ENCODE data around the gene AMBP.

Gene AMBP

DNA sequence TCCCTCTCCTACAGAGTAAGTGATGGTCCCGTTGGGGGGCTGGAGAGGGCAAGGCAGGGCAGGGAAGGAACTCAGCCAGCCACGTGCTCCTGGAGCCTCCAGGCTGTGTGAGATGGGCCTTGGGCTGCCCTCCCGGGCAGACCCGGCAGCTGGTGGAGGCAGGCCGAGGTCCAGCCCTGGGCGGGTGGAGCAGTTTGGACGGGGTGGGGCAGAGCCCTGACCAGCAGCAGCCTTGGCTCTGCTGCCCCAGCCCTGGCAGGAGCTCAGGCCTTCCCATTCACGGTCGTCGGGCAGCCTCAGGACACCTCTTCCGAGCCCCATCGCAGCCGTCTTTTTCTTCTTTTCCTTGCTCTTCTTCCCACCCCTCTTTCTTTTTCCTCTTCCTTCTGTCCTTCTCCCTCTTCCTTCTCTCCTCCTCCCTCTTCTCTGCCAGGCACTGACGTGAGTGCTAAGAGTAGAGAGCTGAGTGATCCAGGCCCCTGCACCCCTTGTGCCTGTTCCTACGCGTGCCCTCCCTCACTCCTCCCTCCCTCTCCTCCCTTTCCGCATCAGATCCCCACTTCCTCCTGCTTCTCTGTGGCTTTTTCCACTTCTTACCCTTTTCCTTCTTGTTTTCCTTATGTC is 42.8 kb downstream of the AMBP start:
- TF ChIP-seq POLR2A (IDR thresholded peaks at IDR 0.05; ENCODE audit: low read depth, low read length), result no peak
- no peak for DNase-seq (ENCODE audit: insufficient read length, low spot score)
- no peak for FAIRE-seq

DNA sequence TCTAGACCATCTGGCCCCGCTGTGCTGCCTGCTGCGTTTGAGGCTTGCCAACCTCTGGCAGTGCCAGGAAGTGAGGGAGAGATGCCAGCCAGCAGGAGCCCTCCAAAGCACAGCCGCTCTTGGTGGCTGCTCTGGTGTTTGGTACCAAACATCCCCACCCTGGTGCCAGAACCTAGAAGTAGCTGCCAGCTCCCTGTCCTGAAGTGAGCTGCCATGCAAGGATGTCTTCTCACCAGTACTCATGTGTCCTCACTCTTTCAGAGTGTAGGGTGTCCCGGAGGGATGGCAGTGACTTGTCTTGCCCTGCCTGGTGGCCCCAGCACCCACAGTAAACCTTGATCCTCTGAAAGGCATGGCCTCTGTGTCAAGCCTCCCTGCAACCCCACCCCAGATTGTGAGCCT is 43.4 kb downstream of the AMBP start:
- DNase-seq (ENCODE audit: insufficient read length, low spot score), result no peak
- no peak for FAIRE-seq
- no peak for TF ChIP-seq POLR2A (IDR thresholded peaks at IDR 0.05; ENCODE audit: low read depth, low read length)

DNA sequence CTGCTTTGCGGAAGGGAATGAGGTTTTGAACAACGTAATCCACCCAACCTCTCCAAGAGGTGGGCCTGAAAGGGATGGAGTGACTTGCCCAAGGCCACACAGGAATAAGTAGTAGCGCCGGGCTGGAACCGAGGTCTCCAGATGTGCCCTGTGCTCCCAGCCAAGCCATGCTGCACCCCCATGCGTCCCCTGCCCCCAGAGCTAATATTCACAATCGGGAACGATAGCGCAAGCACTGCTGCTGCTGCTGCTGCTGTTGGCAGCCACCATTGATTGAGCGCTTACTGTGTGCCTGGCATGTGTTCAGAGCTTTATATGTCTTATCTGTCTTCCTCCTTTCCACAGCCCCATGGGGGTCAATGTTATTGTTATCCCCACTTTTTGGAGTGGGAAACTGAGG is 43.9 kb downstream of the AMBP start:
- no peak for DNase-seq (ENCODE audit: insufficient read length, low spot score)
- TF ChIP-seq POLR2A (IDR thresholded peaks at IDR 0.05; ENCODE audit: low read depth, low read length), result no peak
- FAIRE-seq, result no peak

DNA sequence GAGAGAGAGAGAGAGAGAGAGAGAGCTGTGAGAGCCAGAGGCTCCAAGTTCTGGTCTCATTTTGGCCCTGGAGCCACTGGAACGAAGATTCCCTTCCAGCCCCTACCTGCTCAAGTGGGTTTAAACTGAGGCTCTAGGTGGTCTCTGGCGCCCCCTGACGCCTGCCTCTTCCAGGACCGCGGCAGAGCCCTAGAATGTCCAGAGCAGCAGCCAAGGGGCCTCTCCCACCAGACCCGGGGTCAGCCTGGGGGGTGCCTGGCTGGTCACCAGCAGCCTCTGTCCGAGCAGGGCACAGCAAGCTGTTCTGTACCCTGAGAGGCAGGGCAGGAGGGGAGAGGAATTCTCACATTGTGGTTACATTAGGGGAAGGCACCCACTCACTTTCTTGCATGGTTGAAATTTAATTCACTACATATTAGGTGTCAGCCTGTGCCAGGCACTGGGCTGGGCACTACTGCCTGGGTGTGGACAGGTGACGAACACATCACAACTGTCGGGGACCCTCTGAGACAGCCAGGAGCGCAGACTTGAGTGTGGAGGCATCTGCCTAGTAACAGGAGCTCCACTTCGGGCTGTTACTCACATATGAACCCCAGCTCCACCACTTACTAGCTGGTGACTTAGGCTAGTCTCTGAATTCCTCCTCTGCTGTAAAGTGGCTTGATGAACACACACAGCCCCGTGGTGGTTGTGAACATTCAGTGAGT is 44.5 kb downstream of the AMBP start:
- no peak for TF ChIP-seq POLR2A (IDR thresholded peaks at IDR 0.05; ENCODE audit: low read depth, low read length)
- DNase-seq (ENCODE audit: insufficient read length, low spot score), result no peak
- no peak for FAIRE-seq

DNA sequence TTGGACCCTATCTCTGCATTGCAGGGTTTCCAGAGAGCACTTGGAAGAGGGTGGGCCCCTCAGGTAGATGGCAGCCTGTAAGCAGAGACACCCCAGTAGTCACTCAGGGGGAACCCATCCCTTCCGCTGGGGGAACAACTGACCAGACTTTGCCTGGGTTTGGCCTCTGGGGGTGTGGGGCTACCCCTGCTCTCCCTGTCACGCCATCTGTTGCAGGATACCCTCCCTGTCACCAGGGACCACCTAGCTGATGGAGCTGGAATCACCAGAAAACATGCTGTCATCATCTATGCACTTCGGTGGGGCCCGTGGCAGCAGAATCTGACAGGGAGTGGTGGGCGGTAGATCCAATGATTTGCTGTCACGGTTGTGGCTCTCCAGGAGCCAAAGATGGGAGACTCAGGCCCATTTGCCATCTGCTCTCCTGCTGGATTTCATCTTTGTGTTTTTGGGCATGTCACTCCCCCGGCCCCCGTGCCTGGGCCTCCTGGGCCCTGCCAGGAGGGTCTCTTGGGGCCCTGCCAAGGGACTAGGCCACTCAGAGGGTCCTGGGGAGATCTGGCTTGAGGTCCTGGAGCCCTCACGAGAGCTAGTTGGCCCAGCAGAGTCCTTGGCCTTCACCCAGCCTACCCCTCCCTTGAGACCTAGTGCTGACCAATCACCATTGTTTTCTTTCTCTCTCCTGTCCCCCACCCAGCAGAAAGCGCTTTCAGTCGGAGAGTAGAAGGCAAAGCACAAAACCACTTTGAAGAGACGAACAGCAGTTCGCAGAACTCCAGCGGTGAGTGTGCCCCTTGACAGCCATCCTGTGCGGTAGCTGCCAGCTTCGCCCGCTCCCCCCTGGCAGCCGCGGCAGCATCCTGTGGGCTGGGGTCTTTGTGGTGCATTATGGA is 45.9 kb downstream of the AMBP start:
- no peak for TF ChIP-seq POLR2A (IDR thresholded peaks at IDR 0.05; ENCODE audit: low read depth, low read length)
- DNase-seq (ENCODE audit: insufficient read length, low spot score) (no peak), FAIRE-seq (no peak)

DNA sequence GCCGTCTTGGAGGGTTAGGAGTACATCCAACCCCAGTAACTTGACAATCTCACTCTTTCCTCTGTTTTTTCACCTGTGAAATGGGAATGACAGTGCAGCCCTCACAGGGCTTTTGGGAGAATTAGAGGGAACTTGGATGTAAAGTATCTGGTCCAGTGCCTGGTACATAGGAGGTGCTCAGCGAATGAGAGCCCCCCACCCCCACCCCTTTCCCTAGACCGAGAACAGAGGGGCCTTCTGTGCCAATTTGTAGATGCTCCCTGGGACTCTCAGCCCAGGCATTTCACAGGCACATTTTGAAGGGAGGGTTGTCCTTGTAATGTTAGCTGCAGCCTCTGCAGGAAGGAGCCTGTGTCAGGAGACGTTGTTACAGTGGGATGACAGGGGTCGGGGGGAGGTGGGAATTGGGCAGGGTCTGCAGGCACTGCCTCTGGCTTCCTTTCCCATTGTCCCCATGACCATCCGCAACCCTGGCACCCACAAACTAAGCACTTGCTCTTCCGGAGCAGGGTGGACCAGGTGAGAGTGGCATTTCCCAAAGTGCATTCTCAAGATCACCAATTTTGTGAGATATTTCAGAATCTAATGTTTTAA is 47.0 kb downstream of the AMBP start:
- DNase-seq (ENCODE audit: insufficient read length, low spot score) (no peak), FAIRE-seq (no peak)
- TF ChIP-seq POLR2A (IDR thresholded peaks at IDR 0.05; ENCODE audit: low read depth, low read length), result no peak

DNA sequence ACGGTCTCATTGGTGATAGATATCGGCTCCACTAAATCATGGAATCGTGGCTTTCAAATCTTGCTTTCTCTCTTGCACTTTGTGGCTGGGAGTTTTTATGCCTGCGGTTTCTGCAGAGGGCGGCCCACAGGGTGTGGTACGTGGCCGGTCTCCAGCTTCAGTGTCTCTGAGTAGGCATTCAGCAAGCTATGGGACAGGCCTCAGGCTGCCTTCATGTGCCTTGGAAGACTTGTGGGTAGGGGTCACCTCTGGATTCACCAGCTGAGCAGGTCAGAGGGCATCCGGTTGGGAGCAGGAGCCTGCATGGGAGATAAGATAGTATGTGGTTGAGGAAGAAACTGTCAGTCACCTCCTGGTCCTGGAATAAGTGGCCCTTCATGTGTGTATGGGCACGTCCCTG is 47.7 kb downstream of the AMBP start:
- FAIRE-seq (no peak), DNase-seq (ENCODE audit: insufficient read length, low spot score) (no peak)
- no peak for TF ChIP-seq POLR2A (IDR thresholded peaks at IDR 0.05; ENCODE audit: low read depth, low read length)

DNA sequence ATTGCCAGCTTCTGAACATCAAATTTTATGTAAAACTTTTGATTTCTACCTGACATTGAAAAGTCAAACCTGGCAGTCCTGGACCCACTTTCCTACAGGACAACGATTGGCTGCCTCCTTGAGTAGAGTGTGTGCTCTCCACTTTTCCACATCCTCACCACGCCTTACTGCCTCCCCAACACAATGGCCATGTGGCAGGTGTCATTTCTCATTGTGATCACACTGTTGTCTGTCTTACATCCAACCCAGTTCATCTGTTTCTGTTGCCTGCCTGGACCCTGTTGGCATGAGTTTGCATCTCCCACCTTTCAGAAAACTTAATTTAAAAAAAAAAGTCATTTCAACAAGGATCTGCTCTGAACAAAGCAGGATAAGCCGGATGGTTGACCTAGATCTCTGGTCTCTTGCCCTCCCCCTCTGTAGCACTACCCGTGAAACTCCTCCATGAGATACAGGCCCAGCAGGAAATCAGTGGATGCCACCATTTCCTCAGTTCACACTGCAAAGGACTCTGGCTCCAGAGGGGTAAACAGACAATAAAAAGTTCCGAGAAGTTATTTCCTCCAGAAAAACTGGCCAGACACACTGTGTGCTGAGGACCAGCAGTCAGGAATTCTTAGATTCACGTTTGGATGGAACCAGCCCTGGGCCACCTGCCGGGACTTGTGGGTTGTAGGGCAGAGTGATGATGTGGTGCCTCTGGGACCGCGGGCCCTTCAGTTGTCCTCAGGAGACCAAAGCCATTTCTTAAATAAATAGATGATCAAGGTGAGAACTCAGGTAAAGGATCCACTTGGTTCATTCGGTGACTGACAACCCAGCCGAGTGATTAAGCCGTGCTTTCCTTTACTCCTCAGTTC is 48.6 kb downstream of the AMBP start:
- no peak for TF ChIP-seq POLR2A (IDR thresholded peaks at IDR 0.05; ENCODE audit: low read depth, low read length)
- DNase-seq (ENCODE audit: insufficient read length, low spot score), result no peak
- FAIRE-seq, result no peak

DNA sequence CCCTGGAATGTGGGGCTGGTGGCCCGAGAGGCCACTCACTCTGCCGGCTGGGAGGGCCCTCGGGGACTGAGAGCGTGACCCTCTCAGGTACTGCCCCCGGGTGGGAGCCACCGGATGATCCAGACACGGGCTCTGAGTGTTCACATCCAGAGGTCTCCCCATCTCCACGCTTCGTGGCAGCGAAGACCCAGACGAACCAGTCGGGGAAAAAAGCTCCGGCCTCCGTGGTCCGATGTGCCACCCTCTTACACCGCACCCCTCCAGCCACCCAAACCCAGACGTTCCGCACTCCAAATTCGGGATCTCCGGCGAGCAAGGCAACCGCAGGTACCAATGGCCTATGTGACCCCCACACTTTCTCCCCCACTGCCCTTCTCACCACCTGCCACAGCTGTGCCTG is 49.5 kb downstream of the AMBP start:
- TF ChIP-seq POLR2A (IDR thresholded peaks at IDR 0.05; ENCODE audit: low read depth, low read length), result no peak
- FAIRE-seq (no peak), DNase-seq (ENCODE audit: insufficient read length, low spot score) (no peak)

DNA sequence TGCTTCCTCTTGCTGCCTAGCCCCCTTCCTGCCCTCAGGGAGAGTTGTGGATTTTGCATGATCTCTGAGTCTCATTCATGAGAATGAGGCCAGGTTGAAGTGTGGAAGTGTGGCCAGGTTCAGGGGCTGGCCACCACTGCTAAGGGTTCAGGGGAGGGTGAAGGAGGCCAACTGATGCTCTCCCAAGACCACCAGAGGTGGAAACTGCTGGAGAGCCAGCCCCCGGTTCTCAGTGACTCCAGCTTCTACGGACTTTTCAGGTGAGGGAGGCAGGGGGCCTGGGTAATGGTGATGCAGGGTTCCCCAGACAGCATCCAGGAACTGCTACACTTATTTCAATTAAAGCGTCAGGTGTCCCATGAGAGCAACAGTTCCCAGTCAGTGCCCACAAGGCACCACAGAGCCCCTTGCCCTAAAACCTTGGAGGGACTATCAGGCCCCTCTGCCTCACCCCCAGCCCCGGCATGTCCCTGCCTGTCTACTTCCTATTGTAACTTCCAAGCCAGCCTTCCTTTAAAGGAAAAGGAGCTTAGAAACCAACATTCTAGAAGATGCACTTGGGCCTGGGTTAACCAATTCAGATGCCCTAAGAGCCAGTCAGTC is 50.1 kb downstream of the AMBP start:
- no peak for FAIRE-seq

DNA sequence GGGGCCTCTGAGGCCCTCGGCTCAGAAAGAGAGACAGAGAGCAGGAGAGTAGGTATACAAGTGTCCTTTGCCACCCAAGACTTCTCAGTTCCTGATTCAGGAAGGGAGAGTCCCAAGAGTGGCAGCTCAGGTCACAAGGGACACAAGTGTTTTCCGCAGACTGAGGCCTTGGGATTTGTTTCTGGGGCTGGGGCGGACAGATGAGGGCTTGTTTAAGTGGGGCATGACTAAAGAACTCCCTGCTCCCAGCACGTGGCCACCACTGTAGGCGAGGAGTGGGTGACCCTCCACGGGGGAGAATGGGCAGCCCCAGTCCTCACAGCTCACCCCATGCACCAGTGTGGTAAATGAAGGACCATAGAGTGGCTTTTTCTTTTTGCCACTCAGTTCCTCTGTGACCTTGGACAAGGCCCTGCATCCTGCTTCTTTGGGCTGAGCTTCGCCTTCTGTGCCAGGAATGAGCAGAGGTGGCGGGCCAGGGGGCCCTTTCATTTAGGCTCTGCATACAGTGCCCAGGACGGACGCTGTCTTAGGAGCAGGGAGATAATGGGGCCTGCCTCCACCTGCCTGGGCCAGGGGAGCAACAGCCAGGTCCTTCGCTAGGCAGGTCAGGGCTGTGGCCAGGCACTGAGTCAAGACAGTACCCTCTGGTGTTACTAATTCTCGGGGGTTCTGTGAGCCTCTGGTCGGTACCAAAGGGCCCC is 50.8 kb downstream of the AMBP start:
- DNase-seq (ENCODE audit: insufficient read length, low spot score) (no peak), FAIRE-seq (no peak)
- TF ChIP-seq POLR2A (IDR thresholded peaks at IDR 0.05; ENCODE audit: low read depth, low read length), result no peak

More for the DNA sequence above, 50.1 kb downstream of the AMBP start:
- no peak for DNase-seq (ENCODE audit: insufficient read length, low spot score)
- TF ChIP-seq POLR2A (IDR thresholded peaks at IDR 0.05; ENCODE audit: low read depth, low read length), result no peak

DNA sequence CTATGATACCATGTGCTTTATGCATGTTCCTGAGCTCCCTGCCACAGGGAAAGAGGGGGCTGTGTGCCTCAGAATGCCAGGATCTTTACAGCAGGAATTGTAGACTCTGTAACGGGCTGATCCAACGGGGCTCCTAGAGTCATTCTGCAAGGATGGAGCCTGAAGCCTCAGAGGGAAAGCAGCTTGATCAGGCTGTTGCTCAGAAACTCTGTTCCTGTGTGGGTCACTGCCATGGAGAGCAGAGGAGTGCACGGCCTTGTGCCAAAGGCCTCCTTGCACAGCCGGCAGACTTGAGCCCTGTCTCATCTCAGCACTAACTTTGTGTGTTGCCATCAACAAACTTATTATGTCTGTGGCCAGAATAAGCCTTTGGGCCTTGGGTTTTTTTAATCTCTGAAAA is 51.8 kb downstream of the AMBP start:
- no peak for FAIRE-seq

More for the DNA sequence above, 51.8 kb downstream of the AMBP start:
- no peak for TF ChIP-seq POLR2A (IDR thresholded peaks at IDR 0.05; ENCODE audit: low read depth, low read length)
- DNase-seq (ENCODE audit: insufficient read length, low spot score), result no peak
